Spinal cord (tissue), 10 donors: ENCODE measurements around the gene TMEM132E. TPM values are rescaled to one million over a fixed set of nuclear protein-coding genes. Genes with fewer than 3 reads are reported as not detected.
A peak's percentile ranks its signal among the peaks of the same experiment; 100 is the strongest.

ENCODE experiments used
- DNase-seq, 6 donors: peaks; one replicate each; pipeline versions ENCODE4 v3.0.0 to v3.0.0-alpha.2; 2013 to 2015; ENCODE audit warnings: low spot score in 6 of 6, low read depth in 4 of 6
- H3K27ac ChIP-seq: one replicate; pipeline ENCODE4 v1.5.1; 2013; ENCODE audit warnings: low read depth, low read length, control low read depth
- H3K27me3 ChIP-seq: one replicate; pipeline ENCODE4 v1.6.1; 2013; ENCODE audit warnings: low read length; ENCODE audit not compliant: control insufficient read depth, insufficient read depth
- H3K36me3 ChIP-seq: one replicate; pipeline ENCODE4 v1.6.1; 2013; ENCODE audit warnings: low read length; ENCODE audit not compliant: control insufficient read depth, insufficient read depth
- H3K4me1 ChIP-seq: one replicate; pipeline ENCODE4 v1.6.1; 2013; ENCODE audit warnings: low read length; ENCODE audit not compliant: control insufficient read depth, insufficient read depth
- H3K4me3 ChIP-seq: one replicate; pipeline ENCODE4 v1.5.1; 2013; ENCODE audit warnings: low read depth, low read length, control low read depth
- H3K9me3 ChIP-seq: one replicate; pipeline ENCODE4 v1.6.1; 2013; ENCODE audit warnings: low read length; ENCODE audit not compliant: control insufficient read depth, insufficient read depth
- WGBS: methylation state at CpG from one replicate; pipeline ENCODE4 v1.1.5; 2013; ENCODE audit warnings: missing lambda C conversion rate; ENCODE audit not compliant: insufficient coverage; 5-methylcytosine and 5-hydroxymethylcytosine counted together
- polyA plus RNA-seq, 2 donors: library from polyadenylated mRNA; unstranded; fragments of 120-200 nt; gene quantifications; one replicate each; pipeline ENCODE4 v1.2.1, GENCODE V29; 2013; ENCODE audit not compliant: insufficient read length in 2 of 2
- total RNA-seq, 2 donors: library from RNA; depleted of rRNA in 1 of 2; stranded (reverse); fragments of 120-200 nt in 1 of 2; fragments of >200 nt in 1 of 2; gene quantifications; one replicate each; pipeline versions ENCODE4 v1.2.3 to v1.2.4, GENCODE V29; 2013 to 2014
- donor health status: healthy.

TMEM132E gene
- total and polyA plus RNA-seq, 4 donors: 6.2 to 28.4 (median 21.1) TPM

DNA sequence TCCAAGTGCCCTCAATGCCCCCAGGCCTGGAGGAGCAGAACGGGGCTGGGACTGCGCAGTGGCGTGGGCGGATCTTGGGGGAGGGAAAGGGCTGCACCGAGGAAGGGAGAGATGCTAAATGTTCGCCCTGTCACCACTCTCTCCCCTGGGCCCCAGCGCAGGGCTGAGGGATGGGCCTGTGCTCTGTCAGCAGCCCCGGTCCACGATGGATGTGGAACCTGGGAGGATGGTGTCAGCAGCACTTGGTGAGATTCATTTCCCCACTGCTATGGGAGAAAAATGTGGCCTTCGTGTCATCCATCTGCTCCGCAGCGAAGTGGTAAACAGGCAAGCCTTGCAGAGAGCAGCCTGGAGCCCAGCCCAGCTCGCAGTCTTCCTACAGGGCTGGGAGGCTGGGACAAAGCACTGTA lies 72.0 kb downstream of the TMEM132E start:
- 42% methylated on average over 11 of the region's 13 CpGs for WGBS

GRCh38 chr17:34652021-34652555 lies 72.7 kb downstream of the TMEM132E start:
- Histone ChIP-seq H3K27me3 (peaks cover 17% of the 10 kb centered on the region), H3K9me3 (no peaks in the 10 kb centered on the region), H3K27ac (no peak overlapping the region), H3K36me3 (no peaks in the 10 kb centered on the region), H3K4me3 (no peak overlapping the region), H3K4me1 (peaks cover 20% of the 10 kb centered on the region)
- no peak for DNase-seq
- WGBS: 65% methylated on average over 7 of the region's 8 CpGs

More for the DNA sequence above, 72.0 kb downstream of the TMEM132E start:
- H3K4me1 ChIP-seq: peaks cover 20% of the 10 kb centered on the region
- H3K36me3 ChIP-seq: no peaks in the 10 kb centered on the region
- peak in 2 of 6 donors; percentile 64 to 87 for DNase-seq
- peaks cover 17% of the 10 kb centered on the region for H3K27me3 ChIP-seq
- no peak overlapping the region for H3K4me3 ChIP-seq
- H3K27ac ChIP-seq: no peak overlapping the region
- no peaks in the 10 kb centered on the region for H3K9me3 ChIP-seq

DNA sequence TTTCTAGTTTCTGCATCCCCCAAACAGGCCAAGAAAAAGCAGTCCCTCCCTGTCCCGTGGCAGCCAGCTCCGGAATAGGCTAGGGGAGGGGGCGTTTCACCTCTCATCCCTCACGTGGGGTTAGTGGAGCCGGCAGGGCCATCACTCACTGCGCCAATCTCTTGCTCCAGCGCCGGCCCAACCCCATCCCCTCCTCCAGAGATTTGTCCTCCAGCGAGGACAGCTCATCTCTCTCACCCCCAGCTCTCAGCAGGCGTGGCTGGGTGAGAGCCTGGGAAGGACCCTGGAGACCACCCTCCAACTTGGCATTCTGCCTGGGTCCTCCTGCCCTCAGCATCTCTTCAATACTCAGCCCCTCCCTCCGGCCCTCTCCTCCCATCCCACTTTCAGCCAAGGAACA lies 74.1 kb downstream of the TMEM132E start:
- H3K4me3 ChIP-seq: no peak overlapping the region
- peaks cover 17% of the 10 kb centered on the region for H3K4me1 ChIP-seq
- H3K27ac ChIP-seq: no peak overlapping the region
- no peaks in the 10 kb centered on the region for H3K9me3 ChIP-seq
- WGBS: 30% methylated on average over 10 of the region's 11 CpGs
- H3K27me3 ChIP-seq: peaks cover 17% of the 10 kb centered on the region
- no peaks in the 10 kb centered on the region for H3K36me3 ChIP-seq
- peak in 1 of 6 donors; percentile 53 for DNase-seq

GRCh38 chr17:34654276-34654880 lies 75.0 kb downstream of the TMEM132E start:
- H3K4me3 ChIP-seq: no peak overlapping the region
- peaks cover 20% of the 10 kb centered on the region for H3K4me1 ChIP-seq
- H3K27me3 ChIP-seq: peaks cover 17% of the 10 kb centered on the region
- H3K36me3 ChIP-seq: no peaks in the 10 kb centered on the region
- WGBS: 100% methylated on average over 2 of the region's 4 CpGs
- H3K27ac ChIP-seq: no peak overlapping the region
- no peak for DNase-seq
- H3K9me3 ChIP-seq: no peaks in the 10 kb centered on the region

- Histone ChIP-seq H3K4me1 (peaks cover 20% of the 10 kb centered on the region), H3K27ac (no peak overlapping the region), H3K27me3 (peaks cover 17% of the 10 kb centered on the region), H3K4me3 (no peak overlapping the region), H3K36me3 (no peaks in the 10 kb centered on the region), H3K9me3 (no peaks in the 10 kb centered on the region)
- no peak for DNase-seq
- 50% methylated on average over 3 of the region's 3 CpGs for WGBS
Measured at GRCh38 chr17:34654881-34655276, 75.5 kb downstream of the TMEM132E start.

DNA sequence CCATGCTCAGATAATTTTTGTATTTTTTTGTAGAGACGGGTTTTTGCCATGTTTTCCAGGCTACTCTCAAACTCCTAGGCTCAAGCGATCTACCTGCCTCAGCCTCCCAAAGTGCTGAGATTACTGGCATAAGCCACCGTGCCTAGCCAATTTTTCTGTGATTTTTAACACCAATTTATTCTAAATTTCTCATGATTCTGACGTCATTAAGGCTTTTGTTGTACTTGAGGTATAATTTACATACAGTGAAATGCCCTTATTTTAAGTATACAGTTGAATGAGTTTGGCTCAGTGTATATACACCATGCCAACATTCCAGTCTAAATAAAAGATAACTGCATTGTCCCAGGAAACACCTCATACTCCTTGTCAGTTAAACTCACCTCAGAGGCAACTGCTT lies 77.4 kb downstream of the TMEM132E start:
- Histone ChIP-seq H3K27ac (no peak overlapping the region), H3K27me3 (peaks cover 19% of the 10 kb centered on the region), H3K9me3 (no peaks in the 10 kb centered on the region), H3K36me3 (no peaks in the 10 kb centered on the region), H3K4me3 (no peak overlapping the region), H3K4me1 (peaks cover 14% of the 10 kb centered on the region)
- 82% methylated on average over 2 of the region's 4 CpGs for WGBS
- no peak for DNase-seq

DNA sequence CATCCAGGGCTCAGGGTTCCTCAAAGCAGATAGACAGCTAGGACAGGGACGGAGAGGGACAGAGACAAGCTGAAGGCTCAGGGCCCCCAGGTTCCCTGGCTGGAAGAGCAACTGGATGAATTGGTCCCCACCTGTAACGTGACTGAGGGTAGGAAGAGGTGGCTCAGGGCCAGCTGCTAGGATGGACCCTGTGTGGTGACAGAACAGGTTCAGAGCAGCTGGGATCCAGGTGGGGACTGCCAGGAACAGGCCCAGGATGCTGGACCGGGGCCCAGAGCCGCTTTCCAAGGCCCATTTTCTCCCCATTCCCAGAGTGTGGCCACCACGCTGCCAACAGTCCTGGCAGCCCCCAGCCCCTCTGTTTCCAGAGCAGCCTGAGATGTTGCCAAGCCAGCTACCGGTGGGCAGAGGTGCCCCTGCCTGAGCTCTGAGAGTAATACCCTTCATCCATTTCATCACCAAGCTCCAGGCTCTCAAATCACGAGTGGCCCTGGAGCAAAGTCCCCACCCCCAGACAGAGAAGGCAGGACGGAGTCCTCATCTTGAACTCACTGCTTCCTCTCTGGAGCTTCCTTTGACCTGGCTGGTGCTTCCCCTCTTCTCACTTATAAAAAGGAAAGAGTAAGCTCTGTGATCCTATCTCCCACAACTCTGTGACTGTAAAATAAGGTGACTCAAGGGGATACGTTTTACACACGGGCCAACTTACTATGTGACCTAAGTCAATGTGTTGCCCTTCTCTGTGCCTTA lies 79.6 kb downstream of the TMEM132E start:
- peak in 2 of 6 donors; percentile 60 to 72 for DNase-seq
- Histone ChIP-seq H3K27ac (no peak overlapping the region), H3K27me3 (peaks cover 8% of the 10 kb centered on the region), H3K9me3 (no peaks in the 10 kb centered on the region), H3K4me1 (peaks cover 7% of the 10 kb centered on the region), H3K36me3 (no peaks in the 10 kb centered on the region), H3K4me3 (no peak overlapping the region)
- 48% methylated on average over 7 of the region's 10 CpGs for WGBS

- Histone ChIP-seq H3K4me3 (no peak overlapping the region), H3K9me3 (no peaks in the 10 kb centered on the region), H3K4me1 (peaks cover 12% of the 10 kb centered on the region), H3K36me3 (no peaks in the 10 kb centered on the region), H3K27ac (no peak overlapping the region), H3K27me3 (peaks cover 8% of the 10 kb centered on the region)
- WGBS: 71% methylated on average over 3 of the region's 3 CpGs
- DNase-seq: no peak
Measured at GRCh38 chr17:34663714-34664113, 84.3 kb downstream of the TMEM132E start.

GRCh38 chr17:34665150-34665806 lies 85.9 kb downstream of the TMEM132E start:
- H3K9me3 ChIP-seq: no peaks in the 10 kb centered on the region
- no peak overlapping the region for H3K4me3 ChIP-seq
- peaks cover 8% of the 10 kb centered on the region for H3K27me3 ChIP-seq
- no peaks in the 10 kb centered on the region for H3K36me3 ChIP-seq
- no peak for DNase-seq
- no peak overlapping the region for H3K27ac ChIP-seq
- 60% methylated on average over 1 of the region's 12 CpGs for WGBS
- H3K4me1 ChIP-seq: peaks cover 9% of the 10 kb centered on the region
